Adrenal gland (tissue), 12 donors: Measurements from ENCODE around the gene HIVEP1. TPM values are rescaled to one million over a fixed set of nuclear protein-coding genes. Genes with fewer than 3 reads are reported as not detected.

Experiments
- DNase-seq, 7 donors: peaks; one replicate each; pipeline ENCODE4 v3.0.0-alpha.2; 2019 to 2020
- H3K27ac ChIP-seq, 5 donors: fragments of 200-600 bp; sonication (generic) in 4 of 5; 1 replicate in 3 of 5; 2 replicates in 2 of 5; pipeline versions ENCODE4 v1.5.1 to v1.8.0; 2016 to 2020; ENCODE audit warnings: mild to moderate bottlenecking in 1 of 5
- H3K27me3 ChIP-seq: fragments of 200-600 bp; 2 replicates; pipeline ENCODE4 v1.8.0; 2021
- H3K36me3 ChIP-seq, 2 donors: fragments of 200-600 bp; replicated peaks in 1 of 2; 1 replicate in 1 of 2; 2 replicates in 1 of 2; pipeline versions ENCODE4 v1.5.1 to v1.8.0; 2018 to 2022
- H3K4me1 ChIP-seq, 2 donors: fragments of 200-600 bp; replicated peaks in 1 of 2; 1 replicate in 1 of 2; 2 replicates in 1 of 2; pipeline versions ENCODE4 v1.5.1 to v1.8.0; 2018 to 2021
- H3K4me3 ChIP-seq, 4 donors: fragments of 200-600 bp; sonication (generic) in 3 of 4; one replicate each; pipeline ENCODE4 v1.5.1; 2016 to 2018
- H3K9me3 ChIP-seq, 3 donors: fragments of 200-600 bp; sonication (generic) in 1 of 3; replicated peaks in 1 of 3; 1 replicate in 2 of 3; 2 replicates in 1 of 3; pipeline versions ENCODE4 v1.5.1 to v1.8.0; 2016 to 2021
- POLR2A ChIP-seq, 2 donors: fragments of 450-650 bp; IDR thresholded peaks; one replicate each; pipeline ENCODE4 v1.6.1; 2017; ENCODE audit warnings: antibody characterized with exemption in 2 of 2, mild to moderate bottlenecking in 2 of 2, moderate library complexity in 1 of 2
- WGBS, 4 donors: extraction: QIAGEN DNeasy Blood & Tissue Kit in 2 of 4; methylation state at CpG; one replicate each; pipeline versions ENCODE4 v1.1.5 to v1.1.7; 2013 to 2017; 5-methylcytosine and 5-hydroxymethylcytosine counted together
- intact Hi-C, 2 donors: fragments of 100-400 bp; cut with DNase I; formaldehyde crosslinking; loops; one replicate each; pipeline versions ENCODE4 v1.14.1 to v1.15.0; 2022 to 2023
- polyA plus RNA-seq, 3 donors: library from polyadenylated mRNA; stranded (reverse); fragments of 200-250 nt in 2 of 3; fragments of 350-450 nt in 1 of 3; fragmentation: Illumina TruSeq in 1 of 3; extraction: RNeasy Lipid Tissue Mini Kit (QIAGEN cat#74804) in 1 of 3; gene quantifications; one replicate each; pipeline ENCODE4 v1.2.3, GENCODE V29; 2013 to 2014
- total RNA-seq, 9 donors: library from RNA; depleted of rRNA in 4 of 9; stranded (reverse); fragments of >200 nt in 4 of 9; fragments of 120-200 nt in 1 of 9; fragmentation: NEBNext Ultra II Directional in 1 of 9; extraction: Animal tissue kit (Norgen Biotek cat#: 25700) in 1 of 9; gene quantifications; one replicate each; pipeline versions ENCODE4 v1.1.0 to v1.2.4, GENCODE V29; 2013 to 2023
- TF ChIP-seq, protein P1 (sequence below), 6 experiments: fragments of 450-650 bp in 4 of 6; fragments of 200-600 bp in 2 of 6; sonication (generic) in 1 of 6; IDR thresholded peaks; 1 replicate in 5 of 6; 2 replicates in 1 of 6; pipeline versions ENCODE4 v1.5.1 to v1.8.0; 2016 to 2021; ENCODE audit warnings: antibody characterized with exemption in 6 of 6, mild to moderate bottlenecking in 2 of 6, moderate library complexity in 1 of 6
- donor health status: healthy with polysubstance abuse.
- donor health status: Bipolar disorder and iron deficiency.
- donor health status: DM: yes; HTN: yes; CAD: no.
- donor health status: DM: no; HTN: no; CAD: no.
- donor health status: DM: no; HTN: no; CAD: no.
- donor health status: DM: yes; HTN: yes; CAD: no.

The HIVEP1 gene
- total and polyA plus RNA-seq, 12 donors, result 3.6 to 22.3 (median 11.9) TPM

DNA sequence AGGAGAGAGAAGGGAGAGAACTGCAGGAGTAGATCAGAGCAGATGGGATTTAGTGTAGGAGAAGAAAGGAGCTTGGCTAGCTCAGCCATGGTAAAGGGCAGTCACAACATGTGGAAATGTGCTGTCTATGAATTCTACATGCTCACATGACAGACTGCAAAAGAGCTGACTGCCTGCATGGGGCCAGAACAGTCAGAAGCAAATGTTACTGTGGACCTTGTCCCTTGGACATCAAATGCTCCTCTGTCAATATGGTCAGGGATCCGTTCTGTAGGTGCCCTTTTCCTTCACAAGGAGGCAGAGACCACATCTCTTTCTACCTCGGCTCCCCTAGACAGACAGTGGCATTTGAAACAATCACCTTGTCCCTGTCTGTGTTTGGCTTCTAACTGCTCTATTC lies 46.6 kb upstream of the HIVEP1 start:
- 84 to 100% (median 91%) methylated on average over 2 of the region's 2 CpGs for WGBS, 4 donors
- Histone ChIP-seq H3K9me3 (no peaks in the 10 kb centered on the region), H3K27ac (no peak overlapping the region), H3K4me1 (peaks cover 0 to 11% of the 10 kb centered on the region in 2 donors), H3K27me3 (no peaks in the 10 kb centered on the region), H3K36me3 (no peaks in the 10 kb centered on the region), H3K4me3 (no peak overlapping the region)
- DNase-seq, result no peak
- intact Hi-C loops, result no loop called here
- TF ChIP-seq, protein P1, sequence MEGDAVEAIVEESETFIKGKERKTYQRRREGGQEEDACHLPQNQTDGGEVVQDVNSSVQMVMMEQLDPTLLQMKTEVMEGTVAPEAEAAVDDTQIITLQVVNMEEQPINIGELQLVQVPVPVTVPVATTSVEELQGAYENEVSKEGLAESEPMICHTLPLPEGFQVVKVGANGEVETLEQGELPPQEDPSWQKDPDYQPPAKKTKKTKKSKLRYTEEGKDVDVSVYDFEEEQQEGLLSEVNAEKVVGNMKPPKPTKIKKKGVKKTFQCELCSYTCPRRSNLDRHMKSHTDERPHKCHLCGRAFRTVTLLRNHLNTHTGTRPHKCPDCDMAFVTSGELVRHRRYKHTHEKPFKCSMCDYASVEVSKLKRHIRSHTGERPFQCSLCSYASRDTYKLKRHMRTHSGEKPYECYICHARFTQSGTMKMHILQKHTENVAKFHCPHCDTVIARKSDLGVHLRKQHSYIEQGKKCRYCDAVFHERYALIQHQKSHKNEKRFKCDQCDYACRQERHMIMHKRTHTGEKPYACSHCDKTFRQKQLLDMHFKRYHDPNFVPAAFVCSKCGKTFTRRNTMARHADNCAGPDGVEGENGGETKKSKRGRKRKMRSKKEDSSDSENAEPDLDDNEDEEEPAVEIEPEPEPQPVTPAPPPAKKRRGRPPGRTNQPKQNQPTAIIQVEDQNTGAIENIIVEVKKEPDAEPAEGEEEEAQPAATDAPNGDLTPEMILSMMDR (IDR thresholded peaks at IDR 0.05), result no peak
- no peak for TF ChIP-seq POLR2A (IDR thresholded peaks at IDR 0.05)

DNA sequence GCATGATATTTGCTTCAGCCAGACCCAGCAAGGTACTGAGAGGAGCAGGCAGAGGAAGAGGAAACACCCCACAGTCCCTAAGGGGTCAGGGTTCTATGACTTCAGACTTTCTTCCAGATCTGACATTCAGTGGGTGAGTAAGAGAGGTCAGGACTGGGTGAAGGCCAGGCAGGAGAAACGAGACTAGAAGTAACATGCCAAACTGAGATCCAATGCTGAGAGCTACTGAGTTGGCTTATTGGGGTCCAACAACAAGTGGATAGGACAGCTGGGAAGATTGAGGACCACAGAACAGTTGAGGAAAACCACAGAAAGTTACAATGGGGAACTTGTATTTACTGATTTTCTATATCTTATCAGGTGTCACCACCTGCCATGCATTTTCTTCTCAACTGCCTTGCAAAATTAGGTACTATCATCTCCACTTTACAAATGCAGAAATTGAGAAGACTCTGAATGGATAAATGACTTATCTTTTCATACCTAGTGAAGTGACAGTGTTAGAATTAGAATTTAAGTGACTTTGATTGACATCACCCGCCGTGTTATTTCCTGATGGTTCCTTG lies 43.8 kb upstream of the HIVEP1 start:
- TF ChIP-seq POLR2A (IDR thresholded peaks at IDR 0.05), result no peak
- TF ChIP-seq, protein P1 (IDR thresholded peaks at IDR 0.05), result no peak
- intact Hi-C loops, result no loop called here
- H3K27ac ChIP-seq, result peak overlapping the region in 1 of 5 donors; percentile 39

DNA sequence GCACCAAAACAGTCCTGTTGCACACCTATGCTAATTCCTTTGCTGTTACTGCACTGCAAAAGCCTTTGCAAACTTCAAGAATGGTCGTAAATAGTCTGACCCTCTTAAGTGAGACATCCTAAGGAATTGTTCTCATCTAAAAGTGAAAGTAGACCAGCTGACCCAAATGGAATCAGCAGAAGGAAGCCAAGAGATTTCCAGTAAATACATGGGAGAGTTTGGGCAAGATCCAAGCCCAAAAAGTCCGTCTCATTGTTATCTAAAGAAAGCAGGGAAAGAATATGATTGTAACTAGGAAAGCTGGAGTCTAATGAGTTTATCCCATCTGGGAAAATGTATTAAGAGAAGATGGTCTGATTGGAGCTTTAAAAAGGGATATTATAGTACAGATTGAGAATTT lies 43.0 kb upstream of the HIVEP1 start:
- H3K27ac ChIP-seq, result peak overlapping the region in 2 of 5 donors; percentile 26 to 39

More for the DNA sequence above, 43.8 kb upstream of the HIVEP1 start:
- Histone ChIP-seq H3K4me3 (no peak overlapping the region), H3K36me3 (no peaks in the 10 kb centered on the region), H3K4me1 (peaks cover 0 to 11% of the 10 kb centered on the region in 2 donors), H3K27me3 (no peaks in the 10 kb centered on the region), H3K9me3 (no peaks in the 10 kb centered on the region)
- peak in 2 of 7 donors; percentile 7 to 24 for DNase-seq
- 73 to 78% (median 76%) methylated on average over 3 of the region's 3 CpGs for WGBS, 4 donors

DNA sequence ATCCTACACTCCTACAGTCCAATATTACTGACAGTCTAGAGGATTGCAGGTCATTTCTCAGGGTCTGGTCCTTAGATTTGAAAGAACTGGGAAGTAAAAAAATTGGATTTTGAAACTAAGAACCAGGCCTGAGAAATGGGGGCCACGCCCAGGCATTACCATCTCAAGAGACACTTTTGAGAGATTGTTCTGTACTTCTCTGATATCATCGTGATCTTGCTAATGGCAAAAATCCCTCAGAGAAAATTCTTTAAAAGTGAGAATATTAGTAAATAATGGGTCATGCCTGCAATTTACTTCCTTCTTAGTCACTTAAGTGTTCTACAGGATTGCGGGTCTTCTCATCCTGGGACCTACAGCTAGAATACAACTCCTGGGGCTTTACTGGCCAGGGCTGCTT lies 42.0 kb upstream of the HIVEP1 start:
- Histone ChIP-seq H3K9me3 (no peaks in the 10 kb centered on the region), H3K27me3 (no peaks in the 10 kb centered on the region), H3K36me3 (no peaks in the 10 kb centered on the region), H3K27ac (no peak overlapping the region), H3K4me3 (no peak overlapping the region), H3K4me1 (peaks cover 5 to 15% of the 10 kb centered on the region in 2 donors)
- no peak for TF ChIP-seq POLR2A (IDR thresholded peaks at IDR 0.05)
- TF ChIP-seq, protein P1 (IDR thresholded peaks at IDR 0.05), result no peak
- intact Hi-C loops, result no loop called here
- 92 to 94% (median 93%) methylated on average over 3 of the region's 3 CpGs for whole genome bisulfite sequencing, 4 donors
- no peak for DNase-seq

More for the DNA sequence above, 43.0 kb upstream of the HIVEP1 start:
- Histone ChIP-seq H3K4me1 (peaks cover 2 to 15% of the 10 kb centered on the region in 2 donors), H3K4me3 (peak overlapping the region in 1 of 4 donors; percentile 16), H3K9me3 (no peaks in the 10 kb centered on the region), H3K36me3 (no peaks in the 10 kb centered on the region), H3K27me3 (no peaks in the 10 kb centered on the region)
- intact Hi-C loops, result no loop called here
- DNase-seq, result peak in 3 of 7 donors; percentile 13 to 48 (median 31)
- WGBS, 4 donors, result 36 to 44% (median 40%) methylated on average over 2 of the region's 2 CpGs
- TF ChIP-seq POLR2A (IDR thresholded peaks at IDR 0.05), result no peak
- TF ChIP-seq, protein P1 (IDR thresholded peaks at IDR 0.05), result no peak
